K562 (cell line): ENCODE measurements around the gene GINS1. TPM values are rescaled to one million over a fixed set of nuclear protein-coding genes. Genes with fewer than 3 reads are reported as not detected.

Experiments
- ATAC-seq: fragments of 200-7000 bp; cut with Tn5 transposase; 3 replicates; pipeline ENCODE4 v1.9.1; 2020; ENCODE audit warnings: moderate library complexity
- BruUV-seq: library from RNA; stranded (reverse); fragments of 400-500 nt; replicated peaks from 2 replicates; lab custom pipeline; 2021; lab: Mats Ljungman, UMichigan
- CTCF ChIA-PET: fragments of 300-600 bp; formaldehyde crosslinking; extraction: SDS; loops from one replicate; lab custom pipeline; 2021; ENCODE audit warnings: low intra/inter-chr PET ratio; lab: Yijun Ruan, JAX
- POLR2A ChIA-PET: fragments of 300-600, 350-650 bp; sonication (Branson Sonifier 250); formaldehyde crosslinking; extraction: SDS; loops from one replicate; lab custom pipeline; 2021; ENCODE audit warnings: antibody characterized with exemption, inconsistent platforms; lab: Yijun Ruan, JAX
- DNase-seq, 4 experiments: peaks; one replicate each; pipeline versions ENCODE4 v3.0.0 to v3.0.0-alpha.2; 2011 to 2018; ENCODE audit warnings: low spot score in 3 of 4, mixed read lengths in 3 of 4; ENCODE audit errors: extremely low read depth in 1 of 4
- FAIRE-seq: peaks from 2 replicates; lab custom pipeline; 2011; peaks lifted over from hg19 to GRCh38; lab: Jason Lieb, UNC
- H2AFZ ChIP-seq: 2 replicates; pipeline ENCODE4 v1.6.0; 2011; ENCODE audit warnings: low read depth, low read length, control low read depth, inconsistent platforms
- H3K27ac ChIP-seq: fragments of 200-600 bp; 3 replicates; pipeline ENCODE4 v1.8.0; 2011; ENCODE audit warnings: low read depth, mild to moderate bottlenecking, control low read depth, inconsistent platforms, low read length, moderate library complexity, mixed read lengths; ENCODE audit errors: extremely low read depth
- H3K27me3 ChIP-seq, 2 experiments: fragments of 300-600 bp in 1 of 2; 2 replicates in 1 of 2; 3 replicates in 1 of 2; pipeline versions ENCODE4 v1.6.0 to v1.8.0; 2011; ENCODE audit warnings: inconsistent platforms in 2 of 2, low read length in 2 of 2, mild to moderate bottlenecking in 1 of 2, mixed read lengths in 1 of 2, moderate library complexity in 1 of 2; ENCODE audit not compliant: control insufficient read depth in 2 of 2, insufficient read depth in 2 of 2
- H3K36me3 ChIP-seq: fragments of 300-600 bp; 3 replicates; pipeline ENCODE4 v1.8.0; 2011; ENCODE audit warnings: mild to moderate bottlenecking, low read length, inconsistent platforms; ENCODE audit not compliant: control insufficient read depth, insufficient read depth
- H3K4me1 ChIP-seq, 2 experiments: fragments of 200-600 bp in 1 of 2; replicated peaks in 1 of 2; 2 replicates in 1 of 2; 3 replicates in 1 of 2; pipeline versions ENCODE4 v1.5.1 to v1.8.0; 2011; ENCODE audit warnings: inconsistent platforms in 2 of 2, low read length in 2 of 2, mild to moderate bottlenecking in 1 of 2, mixed read lengths in 1 of 2, moderate library complexity in 1 of 2; ENCODE audit not compliant: control insufficient read depth in 2 of 2, insufficient read depth in 2 of 2
- H3K4me2 ChIP-seq: 2 replicates; pipeline ENCODE4 v1.6.1; 2011; ENCODE audit warnings: low read length, control low read depth, inconsistent platforms, mixed read lengths; ENCODE audit not compliant: insufficient read depth
- H3K4me3 ChIP-seq: fragments of 200-600 bp; sonication (generic), shearing (Covaris generic); 2 replicates; pipeline ENCODE4 v1.5.1; 2016; ENCODE audit warnings: control low read depth, inconsistent platforms
- H3K79me2 ChIP-seq: fragments of 200-600 bp; 3 replicates; pipeline ENCODE4 v1.8.0; 2011; ENCODE audit warnings: low read length, inconsistent platforms; ENCODE audit not compliant: control insufficient read depth, insufficient read depth
- H3K9ac ChIP-seq, 2 experiments: 2 replicates each; pipeline versions ENCODE4 v1.6.0 to v1.6.1; 2011; ENCODE audit warnings: low read depth in 2 of 2, low read length in 2 of 2, control low read depth in 1 of 2, inconsistent platforms in 1 of 2, mild to moderate bottlenecking in 1 of 2, mixed read lengths in 1 of 2; ENCODE audit not compliant: insufficient read depth in 1 of 2
- H3K9me1 ChIP-seq: one replicate; pipeline ENCODE4 v1.6.0; 2011; ENCODE audit warnings: inconsistent platforms, mild to moderate bottlenecking, low read length, moderate library complexity; ENCODE audit not compliant: control insufficient read depth, insufficient read depth
- H3K9me3 ChIP-seq: replicated peaks from 2 replicates; pipeline ENCODE4 v1.5.1; 2011; ENCODE audit warnings: low read depth, low read length, inconsistent platforms; ENCODE audit not compliant: control insufficient read depth, insufficient read depth
- H4K20me1 ChIP-seq: replicated peaks from 2 replicates; pipeline ENCODE4 v1.6.1; 2011; ENCODE audit warnings: low read length, inconsistent platforms, mixed read lengths; ENCODE audit not compliant: control insufficient read depth, insufficient read depth
- EP400 ChIP-seq: fragments of 450-650 bp; IDR thresholded peaks from 2 replicates; pipeline ENCODE4 v1.6.1; 2017; ENCODE audit warnings: antibody characterized with exemption, mild to moderate bottlenecking, moderate library complexity
- HDGF ChIP-seq: fragments of 450-650 bp; IDR thresholded peaks from 2 replicates; pipeline ENCODE4 v1.6.1; 2016
- KDM5B ChIP-seq: fragments of 200-600 bp; sonication (generic); IDR thresholded peaks from 2 replicates; pipeline ENCODE4 v1.6.1; 2012; ENCODE audit warnings: low read depth, mild to moderate bottlenecking, moderate library complexity, low read length, control low read depth, inconsistent platforms; ENCODE audit not compliant: insufficient replicate concordance
- NCOR1 ChIP-seq: fragments of 450-650 bp; IDR thresholded peaks from 2 replicates; pipeline ENCODE4 v1.6.1; 2016; ENCODE audit warnings: mild to moderate bottlenecking, moderate library complexity
- PCBP1 ChIP-seq: fragments of 200-400 bp; formaldehyde crosslinking; IDR thresholded peaks from 2 replicates; pipeline ENCODE4 v1.6.1; 2018; ENCODE audit warnings: mild to moderate bottlenecking, low read depth, low read length; ENCODE audit not compliant: poor library complexity, severe bottlenecking
- POLR2AphosphoS5 ChIP-seq: IDR thresholded peaks from 2 replicates; pipeline ENCODE4 v1.6.1; 2011; ENCODE audit warnings: mild to moderate bottlenecking, low read depth, low read length, moderate library complexity; ENCODE audit not compliant: control insufficient read depth, insufficient read depth
- SAFB ChIP-seq: fragments of 200-400 bp; formaldehyde crosslinking; IDR thresholded peaks from 2 replicates; pipeline ENCODE4 v1.6.1; 2017; ENCODE audit warnings: low read depth, low read length, borderline replicate concordance
- ZNF184 ChIP-seq: sonication (generic); formaldehyde crosslinking; IDR thresholded peaks from 2 replicates; pipeline ENCODE4 v1.5.0; 2020; ENCODE audit warnings: missing genetic modification reagents
- ZNF76 ChIP-seq: fragments of 250-450 bp; sonication (Bioruptor Pico); IDR thresholded peaks from 2 replicates; pipeline ENCODE4 v1.4.0; 2020; ENCODE audit warnings: mild to moderate bottlenecking, moderate library complexity, borderline replicate concordance
- WGBS: fragments of 100-300 bp; shearing (Covaris generic); methylation state at CpG from one replicate; pipeline ENCODE4 v1.1.6; 2016; ENCODE audit warnings: low coverage, mixed read lengths; ENCODE audit not compliant: insufficient coverage; ENCODE audit errors: missing lambda C conversion rate; 5-methylcytosine and 5-hydroxymethylcytosine counted together
- in situ Hi-C: fragments of 300-500 bp; cut with MboI; formaldehyde crosslinking; loops from 4 replicates; pipeline ENCODE4 v1.15.0; 2018; ENCODE audit warnings: inconsistent platforms, mixed read lengths
- intact Hi-C: fragments of 100-400 bp; cut with micrococcal nuclease; formaldehyde crosslinking; loops from 2 replicates; pipeline ENCODE4 v1.14.2; 2022
- polyA plus RNA-seq, 8 experiments: library from polyadenylated mRNA; depleted of rRNA in 4 of 8; stranded (reverse) in 5 of 8; unstranded in 3 of 8; fragments of >200 nt; fragmentation: Nextera tagmentation in 2 of 8; fragmentation: Illumina TruSeq in 1 of 8; extraction: Ambion mirVana in 2 of 8; extraction: Trizol in 1 of 8; gene quantifications; 2 replicates each; pipeline versions ENCODE4 v1.2.1 to v1.2.3, GENCODE V29; 2011 to 2014; ENCODE audit warnings: inconsistent platforms in 1 of 8, missing spikeins in 1 of 8
- total RNA-seq, 7 experiments: library from RNA; depleted of rRNA in 6 of 7; stranded (reverse); fragments of >200 nt in 6 of 7; fragmentation: Illumina TruSeq in 2 of 7; extraction: Trizol in 2 of 7; gene quantifications; 2 replicates each; pipeline versions ENCODE4 v1.2.1 to v1.2.3, GENCODE V29; 2011 to 2021; ENCODE audit warnings: low replicate concordance in 1 of 7
- TF ChIP-seq, protein P1 (sequence below): IDR thresholded peaks from 2 replicates; pipeline ENCODE4 v1.6.1; 2012; ENCODE audit warnings: low read depth, low read length, improper control_type of control experiment, borderline replicate concordance

The GINS1 gene
- total and polyA plus RNA-seq, 9 of the 15 experiments (the other 6 are each of a cell fraction or from before 2014, with no cell fraction given), result 13.1 to 31.8 (median 24.1) TPM

DNA sequence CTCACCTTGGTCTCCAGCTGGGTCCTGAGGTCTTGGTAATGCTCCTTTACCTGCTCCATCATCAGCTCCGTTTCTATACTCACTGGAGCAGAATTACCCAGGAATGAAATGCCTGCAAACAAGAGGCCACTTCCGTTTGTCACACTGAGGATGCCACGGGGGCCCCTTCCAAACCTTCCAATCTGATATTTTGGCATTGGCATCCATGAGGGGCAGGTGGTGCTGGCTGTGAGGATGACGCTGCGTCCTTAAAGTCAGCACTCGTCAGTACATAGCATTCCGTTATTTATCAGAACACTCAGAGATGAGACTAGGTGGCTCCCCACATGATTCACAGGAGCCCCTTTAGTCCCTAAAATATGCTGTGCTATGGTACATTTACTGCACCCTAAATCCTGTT lies 72.7 kb downstream of the GINS1 start:
- no TSS peak for BruUV-seq
- CTCF ChIA-PET, result no interaction called here
- H3K4me1 ChIP-seq, result no peaks in the 10 kb centered on the region
- no peaks in the 10 kb centered on the region for H3K36me3 ChIP-seq
- in situ Hi-C loops, result no loop called here
- no peak overlapping the region for H3K9ac ChIP-seq
- peaks cover 7 to 59% of the 10 kb centered on the region in 2 experiments; a peak in 4 of 5 replicates for H3K27me3 ChIP-seq
- H3K27ac ChIP-seq, result no peak overlapping the region
- no peak overlapping the region for H3K4me2 ChIP-seq
- DNase-seq (no peak), FAIRE-seq (no peak), ATAC-seq (no peak)
- POLR2A ChIA-PET, result no interaction called here
- no peak overlapping the region for H2AFZ ChIP-seq
- H3K9me3 ChIP-seq, result no peaks in the 10 kb centered on the region
- no peaks in the 10 kb centered on the region for H4K20me1 ChIP-seq
- no peaks in the 10 kb centered on the region for H3K9me1 ChIP-seq
- TF ChIP-seq PCBP1 (no peak), SAFB (no peak), HDGF (no peak), KDM5B (no peak), ZNF76 (no peak), POLR2AphosphoS5 (no peak), NCOR1 (no peak), EP400 (no peak), ZNF184 (CRISPR knock-in tag) (no peak)
- TF ChIP-seq, protein P1, sequence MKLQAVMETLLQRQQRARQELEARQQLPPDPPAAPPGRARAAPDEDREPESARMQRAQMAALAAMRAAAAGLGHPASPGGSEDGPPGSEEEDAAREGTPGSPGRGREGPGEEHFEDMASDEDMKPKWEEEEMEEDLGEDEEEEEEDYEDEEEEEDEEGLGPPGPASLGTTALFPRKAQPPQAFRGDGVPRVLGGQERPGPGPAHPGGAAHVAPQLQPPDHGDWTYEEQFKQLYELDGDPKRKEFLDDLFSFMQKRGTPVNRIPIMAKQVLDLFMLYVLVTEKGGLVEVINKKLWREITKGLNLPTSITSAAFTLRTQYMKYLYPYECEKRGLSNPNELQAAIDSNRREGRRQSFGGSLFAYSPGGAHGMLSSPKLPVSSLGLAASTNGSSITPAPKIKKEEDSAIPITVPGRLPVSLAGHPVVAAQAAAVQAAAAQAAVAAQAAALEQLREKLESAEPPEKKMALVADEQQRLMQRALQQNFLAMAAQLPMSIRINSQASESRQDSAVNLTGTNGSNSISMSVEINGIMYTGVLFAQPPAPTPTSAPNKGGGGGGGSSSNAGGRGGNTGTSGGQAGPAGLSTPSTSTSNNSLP, result no peak
- no peaks in the 10 kb centered on the region for H3K79me2 ChIP-seq
- intact Hi-C loops, result no loop called here
- 0% methylated on average over 6 of the region's 7 CpGs for WGBS
- H3K4me3 ChIP-seq, result no peak overlapping the region
